GM13977 (cell line): ENCODE measurements around the gene SNX11.
A peak's percentile ranks its signal among the peaks of the same experiment; 100 is the strongest.

Experiments used
- DNase-seq: peaks from one replicate; pipeline ENCODE4 v3.0.0; 2012; ENCODE audit warnings: low spot score
- in situ Hi-C: fragments of 300-500 bp; cut with MboI; formaldehyde crosslinking; loops from one replicate; pipeline ENCODE4 v1.12.0; 2022; ENCODE audit warnings: low sequenced_read_pairs, low pct_unique_long_range_greater_than_20kb, mixed read lengths, inconsistent platforms; ENCODE audit not compliant: unreplicated experiment
- TF ChIP-seq, protein P1 (sequence below): IDR thresholded peaks from 2 replicates; pipeline ENCODE4 v1.5.1; 2012; ENCODE audit warnings: mild to moderate bottlenecking, control low read depth; ENCODE audit not compliant: insufficient read depth; ENCODE audit errors: extremely low read depth, missing control alignments

The SNX11 gene

DNA sequence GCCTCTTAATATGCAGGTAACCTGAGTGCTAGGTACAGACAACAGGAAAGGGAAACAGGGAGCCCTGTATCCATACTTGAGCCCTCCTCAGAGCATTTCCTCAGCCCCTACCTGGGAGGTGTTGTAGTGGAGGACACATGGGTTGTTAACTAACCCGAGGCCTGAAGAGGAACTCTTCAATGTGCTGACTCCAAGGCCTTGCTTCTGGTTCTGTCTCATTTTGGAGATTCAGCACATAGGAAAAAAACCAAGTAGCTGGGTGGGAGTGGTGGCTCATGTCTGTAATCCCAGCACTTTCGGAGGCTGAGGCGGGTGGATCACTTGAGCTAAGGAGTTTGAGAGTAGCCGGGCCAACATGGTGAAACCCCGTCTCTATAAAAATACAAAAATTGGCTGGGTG, 24.8 kb downstream of the SNX11 start:
- DNase-seq: no peak
- in situ Hi-C loops: no loop called here
- TF ChIP-seq, protein P1, sequence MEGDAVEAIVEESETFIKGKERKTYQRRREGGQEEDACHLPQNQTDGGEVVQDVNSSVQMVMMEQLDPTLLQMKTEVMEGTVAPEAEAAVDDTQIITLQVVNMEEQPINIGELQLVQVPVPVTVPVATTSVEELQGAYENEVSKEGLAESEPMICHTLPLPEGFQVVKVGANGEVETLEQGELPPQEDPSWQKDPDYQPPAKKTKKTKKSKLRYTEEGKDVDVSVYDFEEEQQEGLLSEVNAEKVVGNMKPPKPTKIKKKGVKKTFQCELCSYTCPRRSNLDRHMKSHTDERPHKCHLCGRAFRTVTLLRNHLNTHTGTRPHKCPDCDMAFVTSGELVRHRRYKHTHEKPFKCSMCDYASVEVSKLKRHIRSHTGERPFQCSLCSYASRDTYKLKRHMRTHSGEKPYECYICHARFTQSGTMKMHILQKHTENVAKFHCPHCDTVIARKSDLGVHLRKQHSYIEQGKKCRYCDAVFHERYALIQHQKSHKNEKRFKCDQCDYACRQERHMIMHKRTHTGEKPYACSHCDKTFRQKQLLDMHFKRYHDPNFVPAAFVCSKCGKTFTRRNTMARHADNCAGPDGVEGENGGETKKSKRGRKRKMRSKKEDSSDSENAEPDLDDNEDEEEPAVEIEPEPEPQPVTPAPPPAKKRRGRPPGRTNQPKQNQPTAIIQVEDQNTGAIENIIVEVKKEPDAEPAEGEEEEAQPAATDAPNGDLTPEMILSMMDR: no peak

DNA sequence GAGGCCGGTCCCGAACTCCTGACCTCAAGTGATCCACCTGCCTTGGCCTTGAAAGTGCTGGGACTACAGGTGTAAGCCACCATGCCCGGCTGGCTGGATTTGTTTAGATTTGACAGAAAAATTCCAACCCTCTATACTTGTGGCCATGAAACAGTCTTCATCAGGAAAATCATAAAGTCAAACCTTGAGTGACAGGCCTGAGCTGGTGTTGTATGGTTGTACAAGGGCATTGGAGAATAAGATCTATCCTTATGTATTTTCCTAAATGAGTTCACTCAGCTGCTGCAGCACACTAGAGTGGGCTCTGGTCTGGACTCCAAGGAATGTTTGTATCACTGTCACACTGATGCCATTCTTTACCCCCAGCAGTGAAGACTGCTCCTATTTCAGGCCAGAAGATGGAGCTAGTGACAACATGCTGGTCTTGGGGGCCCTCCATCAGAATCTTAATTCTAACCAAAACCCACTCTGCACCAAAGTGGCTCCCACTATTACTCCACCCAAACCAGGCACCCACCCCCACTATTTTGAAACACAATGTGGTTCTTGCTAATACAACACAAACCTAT, 27.4 kb downstream of the SNX11 start:
- TF ChIP-seq, protein P1: peak; percentile 48
- no peak for DNase-seq
- in situ Hi-C loops: no loop called here

DNA sequence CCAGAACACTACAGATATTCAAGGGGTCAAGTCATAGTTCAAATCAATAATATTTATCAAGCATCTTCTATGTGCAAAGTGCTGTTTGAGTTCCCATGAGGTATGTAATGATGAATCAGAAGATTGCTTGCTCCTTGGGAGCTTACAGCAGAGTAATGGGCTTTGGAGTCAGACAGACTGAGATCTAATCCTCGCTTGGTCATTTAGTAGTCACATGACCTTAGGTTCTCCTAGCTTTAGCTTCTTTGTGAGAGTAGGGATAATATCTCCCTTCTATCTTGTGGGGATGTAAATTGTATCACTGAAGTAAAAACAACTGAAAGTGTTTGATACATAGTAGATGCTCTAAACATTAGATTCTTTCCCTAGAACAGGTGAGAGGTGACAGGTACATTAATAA, 30.1 kb downstream of the SNX11 start:
- in situ Hi-C loops: no loop called here
- TF ChIP-seq, protein P1: no peak
- DNase-seq: no peak

DNA sequence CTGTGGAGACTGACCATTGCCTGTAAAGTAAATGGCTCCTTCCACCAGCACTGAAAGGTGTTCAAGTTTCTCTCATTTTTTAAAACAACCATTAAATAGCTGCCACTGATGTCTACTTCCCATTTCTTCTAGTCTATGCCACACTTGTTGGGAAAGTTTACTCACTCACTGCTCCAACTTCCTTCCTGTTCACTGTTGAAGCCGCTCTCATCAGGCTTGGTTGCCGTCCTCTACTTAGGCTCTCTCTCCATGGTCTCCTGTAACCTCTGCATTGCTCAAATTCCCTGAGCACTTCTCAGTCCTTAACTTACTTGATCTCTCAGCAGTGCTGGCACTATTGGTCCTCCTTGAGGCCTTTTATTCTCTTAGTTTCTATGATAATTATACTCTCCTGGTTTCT, 32.4 kb downstream of the SNX11 start:
- in situ Hi-C loops: loop anchor here (5.0 kb wide), 1 partner anchor 53 kb away; no protein-coding TSS in a partner anchor
- TF ChIP-seq, protein P1: no peak
- DNase-seq: no peak

DNA sequence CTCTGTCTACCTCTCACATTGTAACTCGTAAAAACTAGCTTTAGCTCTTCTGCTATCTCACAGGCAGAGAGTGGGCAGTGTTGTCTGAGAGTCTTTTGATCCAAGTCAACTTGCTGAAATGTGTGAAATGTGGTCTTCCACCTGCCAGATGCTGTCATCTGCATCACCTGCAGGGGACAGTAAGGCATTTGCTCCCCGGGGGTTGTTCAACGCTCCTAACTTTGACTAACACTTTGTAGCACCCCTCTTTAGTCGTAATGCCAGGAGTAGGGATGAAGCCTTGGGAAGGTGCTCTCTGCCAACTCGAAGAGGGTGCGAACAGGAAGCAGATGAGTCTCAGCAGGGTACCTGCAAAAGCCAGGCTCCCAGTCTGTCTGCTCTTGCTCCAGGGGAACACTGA, 36.1 kb downstream of the SNX11 start:
- in situ Hi-C loops: loop anchor here (5.0 kb wide), 1 partner anchor 56 kb away; no protein-coding TSS in a partner anchor
- TF ChIP-seq, protein P1: no peak
- DNase-seq: no peak

DNA sequence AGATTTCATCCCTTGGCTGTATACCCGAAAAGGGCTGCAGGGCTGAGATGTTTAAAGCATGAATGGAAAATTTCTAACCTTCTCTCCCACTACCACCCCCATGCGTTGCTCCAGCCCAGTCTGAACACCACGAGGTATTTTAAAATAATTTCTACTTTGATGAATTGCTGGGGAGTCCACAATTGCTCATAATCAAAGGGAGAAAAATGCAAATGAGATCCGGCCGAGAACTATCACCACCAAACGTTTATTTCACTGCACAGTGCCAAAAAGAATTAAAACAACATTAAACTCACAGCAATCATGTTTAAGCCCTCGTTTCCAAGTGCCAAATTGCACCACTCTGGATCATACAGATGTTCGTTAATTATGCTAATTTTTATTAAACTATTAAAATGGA, 36.7 kb downstream of the SNX11 start:
- in situ Hi-C loops: loop anchor here (5.0 kb wide), 1 partner anchor 57 kb away; no protein-coding TSS in a partner anchor
- no peak for DNase-seq
- TF ChIP-seq, protein P1: no peak
